Activated CD4-positive, alpha-beta T cell treated with anti-CD3 and anti-CD28 coated beads, Interleukin-2, amount 10 ng/mL, durations not matched to agents 24 days and 14 days (primary cell): ENCODE results near the gene MRTFB. TPM values are rescaled to one million over a fixed set of nuclear protein-coding genes. Genes with fewer than 3 reads are reported as not detected.

Experiments used
- DNase-seq: peaks from one replicate; pipeline ENCODE4 v3.0.0; 2022
- H3K27ac Mint-ChIP-seq: one replicate; pipeline ENCODE4 v1.8.0; 2022; ENCODE audit warnings: mild to moderate bottlenecking, mixed read lengths
- H3K27me3 Mint-ChIP-seq: one replicate; pipeline ENCODE4 v1.8.0; 2022; ENCODE audit warnings: mixed read lengths
- H3K36me3 Mint-ChIP-seq: one replicate; pipeline ENCODE4 v1.8.0; 2022; ENCODE audit warnings: low read depth, mild to moderate bottlenecking, mixed read lengths
- H3K4me1 Mint-ChIP-seq: one replicate; pipeline ENCODE4 v1.8.0; 2021; ENCODE audit warnings: mixed read lengths
- H3K4me3 Mint-ChIP-seq: one replicate; pipeline ENCODE4 v1.8.0; 2022; ENCODE audit warnings: mild to moderate bottlenecking, moderate library complexity, mixed read lengths
- H3K9me3 Mint-ChIP-seq: one replicate; pipeline ENCODE4 v1.8.0; 2021; ENCODE audit warnings: mixed read lengths
- intact Hi-C: fragments of 100-400 bp; cut with micrococcal nuclease; formaldehyde crosslinking; loops from one replicate; pipeline ENCODE4 v1.15.1; 2023
- total RNA-seq: library from RNA; stranded (reverse); gene quantifications from 2 replicates; pipeline ENCODE4 v1.2.3, GENCODE V29; 2022

MRTFB gene
- total RNA-seq, 1 donor from 2014 or later: 15.0 TPM

GRCh38 chr16:14283786-14284185 is 212.7 kb downstream of the MRTFB start:
- no peak for DNase-seq
- H3K27ac Mint-ChIP-seq: no peak overlapping the region
- no peaks in the 10 kb centered on the region for H3K9me3 Mint-ChIP-seq
- H3K4me1 Mint-ChIP-seq: peaks cover 15% of the 10 kb centered on the region
- intact Hi-C loops: loop anchor here (2.0 kb wide), 2 partner anchors 17 to 363 kb away; partner anchors contain the start of gene ERCC4
- peaks cover 6% of the 10 kb centered on the region for H3K27me3 Mint-ChIP-seq
- H3K36me3 Mint-ChIP-seq: no peaks in the 10 kb centered on the region
- no peak overlapping the region for H3K4me3 Mint-ChIP-seq

- Mint-ChIP-seq H3K4me3 (peak overlapping the region; percentile 43), H3K27ac (no peak overlapping the region), H3K9me3 (peaks cover 4% of the 10 kb centered on the region), H3K36me3 (peaks cover 2% of the 10 kb centered on the region), H3K4me1 (peaks cover 15% of the 10 kb centered on the region), H3K27me3 (peaks cover 5% of the 10 kb centered on the region)
- DNase-seq: no peak
- intact Hi-C loops: loop anchor here (2.0 kb wide), 2 partner anchors 16 to 364 kb away; partner anchors contain the start of gene ERCC4
These were observed 213.3 kb downstream of the MRTFB start for GRCh38 chr16:14284371-14284770.

GRCh38 chr16:14284930-14285512 is 213.9 kb downstream of the MRTFB start:
- DNase-seq: no peak
- Mint-ChIP-seq H3K27me3 (peaks cover 5% of the 10 kb centered on the region), H3K27ac (peak overlapping the region; percentile 79), H3K9me3 (peaks cover 8% of the 10 kb centered on the region), H3K4me1 (peaks cover 15% of the 10 kb centered on the region), H3K4me3 (peak overlapping the region; percentile 88), H3K36me3 (peaks cover 4% of the 10 kb centered on the region)
- intact Hi-C loops: loop anchor here (1.0 to 2.0 kb wide), 3 partner anchors 16 to 364 kb away; partner anchors contain the start of genes ERCC4 and PARN

GRCh38 chr16:14285513-14286367 is 214.6 kb downstream of the MRTFB start:
- peak overlapping the region; percentile 80 for H3K27ac Mint-ChIP-seq
- H3K9me3 Mint-ChIP-seq: peaks cover 10% of the 10 kb centered on the region
- DNase-seq: peak; percentile 99
- H3K27me3 Mint-ChIP-seq: peaks cover 2% of the 10 kb centered on the region
- intact Hi-C loops: loop anchor here (1.0 to 2.0 kb wide), 3 partner anchors 15 to 365 kb away; partner anchors contain the start of genes ERCC4 and PARN
- peaks cover 15% of the 10 kb centered on the region for H3K4me1 Mint-ChIP-seq
- H3K36me3 Mint-ChIP-seq: peaks cover 5% of the 10 kb centered on the region
- H3K4me3 Mint-ChIP-seq: peak overlapping the region; percentile 88

GRCh38 chr16:14286368-14287230 is 215.5 kb downstream of the MRTFB start:
- Mint-ChIP-seq H3K4me1 (peaks cover 15% of the 10 kb centered on the region), H3K36me3 (peaks cover 5% of the 10 kb centered on the region), H3K4me3 (peak overlapping the region; percentile 88), H3K9me3 (peaks cover 10% of the 10 kb centered on the region), H3K27me3 (peaks cover under 1% of the 10 kb centered on the region), H3K27ac (peak overlapping the region; percentile 25)
- intact Hi-C loops: no loop called here
- DNase-seq: peak; percentile 78

- peaks cover 12% of the 10 kb centered on the region for H3K4me1 Mint-ChIP-seq
- H3K27me3 Mint-ChIP-seq: peaks cover 1% of the 10 kb centered on the region
- peaks cover 10% of the 10 kb centered on the region for H3K9me3 Mint-ChIP-seq
- intact Hi-C loops: no loop called here
- no peak overlapping the region for H3K27ac Mint-ChIP-seq
- peaks cover 5% of the 10 kb centered on the region for H3K36me3 Mint-ChIP-seq
- peak; percentile 77 for DNase-seq
- H3K4me3 Mint-ChIP-seq: no peak overlapping the region
These were observed 218.7 kb downstream of the MRTFB start for GRCh38 chr16:14289692-14290340.

GRCh38 chr16:14291286-14291685 is 220.2 kb downstream of the MRTFB start:
- H3K36me3 Mint-ChIP-seq: peaks cover 5% of the 10 kb centered on the region
- peaks cover 10% of the 10 kb centered on the region for H3K9me3 Mint-ChIP-seq
- H3K4me1 Mint-ChIP-seq: peaks cover 5% of the 10 kb centered on the region
- intact Hi-C loops: no loop called here
- DNase-seq: no peak
- H3K27me3 Mint-ChIP-seq: peaks cover 1% of the 10 kb centered on the region
- no peak overlapping the region for H3K27ac Mint-ChIP-seq
- no peak overlapping the region for H3K4me3 Mint-ChIP-seq

GRCh38 chr16:14292051-14292825 is 221.1 kb downstream of the MRTFB start:
- Mint-ChIP-seq H3K36me3 (peaks cover 5% of the 10 kb centered on the region), H3K4me1 (no peaks in the 10 kb centered on the region), H3K27ac (no peak overlapping the region), H3K27me3 (peaks cover 1% of the 10 kb centered on the region), H3K4me3 (no peak overlapping the region), H3K9me3 (peaks cover 10% of the 10 kb centered on the region)
- no peak for DNase-seq
- intact Hi-C loops: no loop called here

- Mint-ChIP-seq H3K9me3 (no peaks in the 10 kb centered on the region), H3K36me3 (no peaks in the 10 kb centered on the region), H3K27ac (no peak overlapping the region), H3K4me1 (peaks cover 8% of the 10 kb centered on the region), H3K4me3 (no peak overlapping the region), H3K27me3 (peaks cover 11% of the 10 kb centered on the region)
- intact Hi-C loops: no loop called here
- DNase-seq: no peak
These were observed 225.5 kb downstream of the MRTFB start for GRCh38 chr16:14296663-14297062.

GRCh38 chr16:14298374-14299122 is 227.4 kb downstream of the MRTFB start:
- Mint-ChIP-seq H3K4me3 (no peak overlapping the region), H3K27me3 (peaks cover 18% of the 10 kb centered on the region), H3K9me3 (no peaks in the 10 kb centered on the region), H3K4me1 (peaks cover 12% of the 10 kb centered on the region), H3K27ac (no peak overlapping the region), H3K36me3 (no peaks in the 10 kb centered on the region)
- intact Hi-C loops: no loop called here
- DNase-seq: no peak

GRCh38 chr16:14300705-14301168 is 229.6 kb downstream of the MRTFB start:
- intact Hi-C loops: loop anchor here (1.0 to 2.0 kb wide), 3 partner anchors 16 to 328 kb away; no protein-coding TSS in a partner anchor

More at GRCh38 chr16:14300705-14301168, 229.6 kb downstream of the MRTFB start:
- H3K36me3 Mint-ChIP-seq: no peaks in the 10 kb centered on the region
- DNase-seq: peak; percentile 78
- peaks cover 23% of the 10 kb centered on the region for H3K27me3 Mint-ChIP-seq
- no peaks in the 10 kb centered on the region for H3K9me3 Mint-ChIP-seq
- no peak overlapping the region for H3K27ac Mint-ChIP-seq
- H3K4me3 Mint-ChIP-seq: peak overlapping the region; percentile 77
- peaks cover 12% of the 10 kb centered on the region for H3K4me1 Mint-ChIP-seq
